KBM-7 (cell line): ENCODE results near the gene MYO1E.

ENCODE experiments used
- DNase-seq: peaks from one replicate; pipeline ENCODE4 v3.0.0-alpha.2; 2015
- in situ Hi-C: fragments of 300-500 bp; cut with MboI; formaldehyde crosslinking; loops from 2 replicates; pipeline ENCODE4 v1.14.3; 2020; ENCODE audit warnings: low sequenced_read_pairs, low pct_unique_long_range_greater_than_20kb, mixed read lengths

MYO1E gene

DNA sequence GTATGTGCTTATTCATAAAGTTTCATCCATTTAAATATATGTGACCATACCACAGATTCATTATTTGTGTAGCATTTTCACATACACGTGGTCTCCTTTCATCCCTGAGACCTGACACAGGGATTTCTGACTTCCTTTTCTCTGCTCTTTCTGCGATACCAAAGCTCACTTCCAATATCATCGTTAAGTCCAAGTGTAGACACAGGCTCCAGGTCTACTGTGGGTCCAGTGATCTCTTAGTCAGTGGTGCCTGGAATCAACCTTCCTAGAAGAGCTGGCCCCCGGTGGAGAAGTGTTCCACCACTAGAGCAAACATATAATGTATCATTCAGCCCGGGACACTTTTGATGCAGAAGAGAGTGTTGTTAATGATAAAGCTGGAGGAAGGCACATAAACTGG is 93.6 kb downstream of the MYO1E start:
- no peak for DNase-seq
- in situ Hi-C loops: no loop called here

DNA sequence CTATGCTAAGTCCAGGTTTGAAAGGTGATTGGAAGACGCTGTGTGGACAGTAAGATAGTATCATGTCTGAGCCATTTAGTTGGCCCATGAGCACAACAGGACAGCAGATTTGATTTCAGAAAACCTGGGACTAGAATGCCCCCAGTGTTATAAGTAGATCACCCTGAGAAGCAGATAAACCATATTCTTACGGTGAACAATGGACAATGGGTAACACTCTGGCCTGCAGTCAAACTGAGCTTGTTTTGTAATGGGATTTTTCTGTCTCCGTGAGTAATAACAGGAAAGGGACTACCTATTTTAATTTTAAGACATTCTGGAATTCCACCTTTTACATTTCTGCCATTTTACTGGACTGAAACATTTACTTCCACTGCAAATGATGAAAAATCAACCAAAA is 94.6 kb downstream of the MYO1E start:
- in situ Hi-C loops: no loop called here
- no peak for DNase-seq

DNA sequence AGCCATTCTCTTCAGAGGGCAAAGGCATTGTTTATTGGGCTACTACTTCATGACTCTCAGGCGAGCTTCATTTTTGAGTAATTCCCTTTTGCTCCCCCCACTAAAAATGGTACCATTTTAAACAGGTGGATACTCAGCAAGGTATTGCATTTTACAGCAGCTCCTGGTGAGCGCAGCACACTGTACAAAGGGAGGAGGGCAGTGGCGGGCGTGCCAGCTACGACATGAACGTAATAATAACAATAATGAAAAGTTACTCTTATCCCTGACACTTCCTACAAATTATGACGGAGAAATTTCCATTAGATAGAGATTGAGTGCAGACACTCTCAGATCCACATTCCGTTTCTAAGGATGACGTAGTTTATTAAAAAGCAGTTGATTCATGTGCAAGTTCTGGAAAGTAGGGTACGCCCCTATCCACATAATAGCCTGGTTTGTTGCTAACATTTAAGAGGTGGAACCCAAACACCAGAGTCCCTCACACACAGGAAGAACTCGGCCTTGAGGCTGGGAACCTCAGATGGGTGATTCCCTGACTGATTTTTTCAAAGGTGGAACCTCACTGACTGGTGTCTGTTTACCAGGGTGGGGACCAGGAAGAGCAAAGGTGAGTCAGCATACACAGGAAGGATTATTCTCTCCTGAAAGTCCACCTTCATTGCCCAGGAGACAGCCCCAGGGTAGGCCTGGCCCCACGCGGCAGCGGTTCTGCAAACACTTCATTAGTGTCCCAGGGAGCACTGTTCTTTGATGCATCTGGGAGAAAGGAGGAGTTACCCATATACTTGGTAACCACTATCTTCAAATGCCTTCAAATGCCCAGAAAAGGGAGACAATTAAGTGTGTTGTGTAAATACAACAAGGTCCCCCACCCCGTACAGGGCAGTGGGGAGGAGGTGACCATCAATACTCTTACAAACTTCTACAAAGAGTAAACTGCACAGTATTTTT is 96.2 kb downstream of the MYO1E start:
- no peak for DNase-seq
- in situ Hi-C loops: no loop called here

DNA sequence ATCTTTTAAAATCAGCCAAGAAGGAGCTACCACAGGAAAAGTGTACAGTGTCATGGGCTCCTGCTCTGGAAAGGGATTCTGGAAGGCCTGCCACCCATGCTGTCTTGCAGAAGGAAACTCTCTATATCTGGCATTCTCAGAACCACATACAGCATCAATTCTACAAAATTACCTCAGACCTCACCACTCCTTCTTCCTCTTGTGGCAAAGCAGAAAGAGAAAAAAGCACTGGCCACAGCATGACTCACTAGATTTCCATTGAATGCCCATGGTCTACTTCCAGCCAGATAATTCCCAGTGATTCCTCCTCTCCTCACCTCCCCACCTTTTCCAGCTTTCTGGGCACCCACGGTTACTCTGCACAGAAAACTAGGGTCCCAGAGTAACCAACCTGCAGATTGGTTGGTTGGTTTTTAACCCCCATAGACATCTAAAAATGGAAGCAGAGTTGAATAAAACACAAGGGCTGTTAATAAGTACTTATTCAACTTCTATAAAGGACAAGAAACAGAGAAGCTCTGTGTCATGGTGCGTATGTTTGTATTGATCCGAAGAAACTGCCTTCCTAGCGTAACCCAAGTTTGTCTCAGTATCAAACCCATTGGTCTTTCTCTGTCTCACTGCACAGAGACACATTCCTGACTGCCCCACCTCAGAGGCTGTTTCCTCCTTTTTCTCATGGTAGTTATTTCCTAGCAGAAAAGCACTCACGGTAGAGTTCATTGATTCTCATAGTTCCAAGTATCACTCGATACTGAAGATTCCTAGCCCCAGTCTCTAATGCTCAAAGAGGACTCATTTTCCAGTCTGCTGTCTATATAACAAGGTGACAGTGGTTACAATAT is 98.3 kb downstream of the MYO1E start:
- peak; percentile 18 for DNase-seq
- in situ Hi-C loops: no loop called here

DNA sequence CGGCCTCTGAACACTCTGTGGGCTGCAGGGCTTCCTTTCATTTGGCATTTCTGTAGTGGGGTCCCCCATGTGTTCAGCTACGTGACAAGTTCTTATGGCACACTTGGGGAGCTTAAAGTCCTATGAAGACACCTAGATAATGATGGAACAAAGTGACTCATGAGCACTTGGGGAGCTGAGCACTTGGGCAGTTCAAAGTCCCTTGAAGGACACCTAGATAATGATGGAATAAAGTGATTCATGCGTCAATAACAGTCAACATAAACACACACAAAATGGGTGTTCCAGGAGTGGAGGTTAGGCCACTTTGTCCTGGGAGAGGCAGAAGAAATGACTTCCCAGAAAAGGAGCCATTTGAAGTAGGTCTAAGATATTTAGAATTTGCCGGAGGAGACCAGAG is 99.4 kb downstream of the MYO1E start:
- in situ Hi-C loops: no loop called here
- no peak for DNase-seq

DNA sequence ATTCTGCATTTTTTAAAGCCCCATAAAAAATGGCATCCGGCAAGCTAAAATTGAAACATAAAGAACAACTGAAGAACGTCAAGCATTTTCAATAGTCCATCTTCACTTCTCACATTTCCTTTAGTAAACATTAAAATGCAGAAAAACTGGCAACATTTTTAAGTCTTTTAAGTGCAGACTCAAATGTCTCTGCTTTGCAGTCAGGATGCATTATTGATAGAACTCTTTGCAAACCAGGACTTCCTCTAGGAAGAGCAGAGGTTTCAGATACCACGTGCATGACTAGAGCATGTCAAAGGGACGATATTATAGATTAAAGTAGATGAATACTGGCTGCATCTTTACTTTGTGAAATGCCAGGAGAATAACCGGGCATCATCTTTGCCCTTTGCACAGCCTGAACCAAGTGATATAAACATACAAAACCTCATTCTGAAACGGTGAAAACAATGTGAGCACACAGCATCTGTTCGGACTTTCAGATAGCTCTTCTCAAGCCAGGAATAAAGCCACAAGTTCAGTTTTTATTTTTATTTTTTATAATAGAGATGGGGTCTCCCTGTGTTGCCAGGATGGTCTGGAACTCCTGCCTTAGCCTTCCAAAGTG is 101.0 kb downstream of the MYO1E start:
- no peak for DNase-seq
- in situ Hi-C loops: no loop called here

DNA sequence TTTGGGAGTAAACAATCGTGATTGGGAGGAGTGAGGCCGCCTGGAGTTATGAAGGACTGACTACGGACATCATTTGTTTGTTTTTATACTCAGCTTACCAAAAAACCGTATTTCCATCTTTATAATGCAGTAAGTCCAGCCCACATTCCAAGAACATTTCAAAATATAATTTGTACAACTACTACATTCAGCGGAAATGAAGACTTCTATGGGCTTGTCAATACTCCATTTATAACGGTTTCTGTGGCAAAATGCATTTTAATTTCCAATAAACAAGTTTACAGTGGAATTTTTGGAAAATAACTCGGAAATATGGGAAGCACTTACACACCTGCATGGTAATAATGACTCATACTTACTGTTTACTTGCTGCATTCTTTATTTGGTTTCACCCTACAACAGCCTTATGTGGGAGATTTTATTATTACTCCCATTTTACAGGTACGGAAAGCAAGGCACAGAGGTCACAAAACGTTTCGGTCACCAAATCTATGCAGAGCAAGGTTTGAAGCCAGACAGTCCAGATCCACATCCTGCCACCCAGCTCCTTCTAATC is 103.7 kb downstream of the MYO1E start:
- no peak for DNase-seq
- in situ Hi-C loops: no loop called here

DNA sequence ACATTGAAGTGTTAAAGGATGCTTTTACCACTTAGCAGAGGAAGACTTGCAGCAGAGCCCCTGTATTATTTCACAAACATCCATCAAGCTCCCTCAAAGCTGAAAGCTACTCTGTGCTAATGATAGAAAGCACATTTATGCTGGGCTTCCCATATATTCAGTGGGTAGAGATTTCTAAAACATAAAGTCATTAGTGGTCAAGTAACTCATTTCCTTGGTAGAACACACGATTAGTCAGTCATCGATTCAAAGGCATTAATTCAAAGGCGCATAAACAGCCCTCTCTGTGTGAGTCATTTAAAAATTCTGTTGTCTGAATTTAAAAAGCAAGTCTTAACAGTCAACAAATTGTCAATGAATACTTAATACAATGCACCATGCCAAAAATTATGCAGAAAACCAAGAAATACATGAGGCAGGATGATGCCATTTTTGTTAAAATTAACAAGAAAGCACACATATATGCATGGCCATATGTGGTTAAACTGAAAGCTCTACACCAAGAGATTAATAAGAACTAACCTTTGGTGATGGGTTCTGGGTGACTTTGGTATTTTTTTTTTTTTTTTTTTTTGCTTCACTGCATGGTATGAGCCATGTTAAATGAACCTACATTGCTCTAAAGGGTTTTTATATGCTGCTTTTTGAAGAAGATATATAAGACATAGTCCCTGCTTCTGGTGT is 104.4 kb downstream of the MYO1E start:
- no peak for DNase-seq
- in situ Hi-C loops: no loop called here

DNA sequence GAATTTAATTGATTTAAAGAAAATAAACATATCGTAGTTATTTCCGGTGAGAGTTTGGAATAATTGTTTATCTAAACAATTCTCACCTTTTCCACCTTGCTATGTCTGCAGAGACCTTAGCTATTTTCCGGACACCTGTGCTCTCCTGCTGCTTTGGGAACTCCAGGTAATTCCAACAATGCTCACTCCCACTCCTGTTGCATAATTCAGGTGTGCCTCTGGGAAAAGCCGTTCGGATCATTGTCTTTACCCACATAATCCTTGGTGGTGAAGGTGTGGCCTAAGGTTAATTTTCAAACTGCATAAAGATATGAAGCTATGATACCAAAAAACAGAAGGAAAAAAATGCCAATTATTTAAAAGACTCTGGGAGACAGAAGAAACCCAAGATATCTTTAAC is 106.6 kb downstream of the MYO1E start:
- in situ Hi-C loops: no loop called here
- DNase-seq: no peak

DNA sequence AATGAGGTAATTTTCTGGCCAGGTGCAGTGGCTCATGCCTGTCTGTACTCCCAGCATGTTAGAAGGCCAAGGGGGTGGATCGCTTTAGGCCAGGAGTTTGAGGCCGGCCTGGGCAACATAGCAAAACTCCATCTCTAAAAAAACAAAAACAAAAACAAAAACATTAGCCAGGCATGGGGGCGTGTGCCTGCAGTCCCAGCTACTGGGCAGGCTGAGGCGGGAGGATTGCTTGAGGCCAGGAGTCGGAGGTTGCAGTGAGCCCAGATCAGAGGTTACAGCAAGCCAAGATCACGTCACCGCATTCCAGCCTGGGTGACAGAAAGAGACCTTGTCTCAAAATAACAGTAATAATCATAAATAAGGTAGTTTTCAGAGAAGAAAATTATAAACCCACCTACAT is 110.4 kb downstream of the MYO1E start:
- in situ Hi-C loops: no loop called here
- no peak for DNase-seq

DNA sequence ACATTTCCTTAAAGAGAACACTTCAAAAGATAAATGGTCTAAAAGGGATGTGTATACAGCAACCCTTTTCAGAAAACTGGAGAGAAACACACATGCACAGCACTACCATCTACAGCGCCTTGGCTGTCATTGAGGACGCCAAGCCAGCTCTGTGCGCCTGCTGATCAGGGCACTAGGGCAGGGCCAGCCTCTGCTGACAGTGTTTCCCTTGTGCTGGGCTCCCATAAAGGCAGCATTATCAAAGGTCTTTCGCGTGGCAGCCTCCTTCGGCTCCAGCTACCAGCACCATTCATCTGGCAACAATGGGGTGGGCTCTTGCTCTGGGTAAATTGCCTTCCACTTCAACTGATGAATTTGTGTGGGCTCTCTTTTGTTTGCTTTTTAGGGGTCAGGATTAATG is 112.6 kb downstream of the MYO1E start:
- in situ Hi-C loops: no loop called here
- no peak for DNase-seq

DNA sequence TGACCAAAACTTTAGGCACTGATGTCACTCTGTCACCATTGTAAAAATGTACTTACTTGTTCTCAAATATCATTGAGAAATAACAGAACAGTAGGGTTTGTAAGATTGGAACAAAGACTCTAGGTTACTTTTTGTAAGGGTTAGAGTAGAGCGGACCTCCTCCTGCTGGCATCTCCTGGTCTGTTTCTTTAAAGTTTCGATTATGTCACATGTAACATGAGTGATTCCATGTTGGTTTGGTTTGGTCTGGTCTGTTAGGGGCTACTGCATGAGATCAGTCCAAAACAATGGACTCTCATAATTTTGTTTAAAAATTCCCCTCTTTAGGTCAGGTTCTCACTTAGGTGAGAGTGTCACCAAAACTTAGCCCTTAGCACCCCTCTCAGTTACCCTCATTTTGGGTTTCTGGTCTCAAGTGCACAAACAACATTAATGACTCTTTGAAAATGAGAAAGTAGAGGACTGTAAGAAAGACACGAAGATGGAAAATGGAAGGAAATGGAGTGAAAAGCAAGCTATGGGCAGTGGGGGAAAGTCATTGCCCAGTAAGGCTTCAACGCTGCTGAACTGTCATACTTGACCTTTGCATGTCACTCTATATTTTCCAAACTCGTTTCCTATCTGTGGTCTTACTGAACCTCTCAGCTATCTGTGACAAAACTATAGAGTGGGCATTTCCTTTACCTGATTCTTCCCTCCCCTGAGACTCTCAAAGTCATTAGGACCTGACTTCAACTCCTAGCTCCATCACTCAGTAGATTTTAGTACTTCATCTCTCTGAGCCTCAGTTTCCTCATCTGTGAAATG is 113.3 kb downstream of the MYO1E start:
- in situ Hi-C loops: no loop called here
- no peak for DNase-seq

DNA sequence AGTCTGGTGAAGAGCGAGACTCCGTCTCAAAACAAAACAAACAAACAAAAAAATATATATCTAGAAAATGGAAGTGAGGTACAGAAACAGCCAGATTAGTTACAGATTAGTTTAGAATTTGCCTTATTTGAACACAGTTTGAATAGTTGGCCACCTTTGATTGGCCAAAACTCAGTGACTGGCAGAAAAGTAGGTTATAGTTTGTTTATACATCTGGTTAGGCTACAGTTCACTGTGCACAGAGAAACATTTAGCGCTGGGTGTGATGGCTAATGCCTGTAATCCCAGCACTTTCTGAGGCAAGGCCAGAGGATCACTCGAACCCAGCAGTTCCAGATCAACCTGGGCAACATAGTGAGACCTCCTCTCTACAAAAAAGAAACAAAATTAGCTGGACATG is 114.4 kb downstream of the MYO1E start:
- in situ Hi-C loops: no loop called here
- no peak for DNase-seq

DNA sequence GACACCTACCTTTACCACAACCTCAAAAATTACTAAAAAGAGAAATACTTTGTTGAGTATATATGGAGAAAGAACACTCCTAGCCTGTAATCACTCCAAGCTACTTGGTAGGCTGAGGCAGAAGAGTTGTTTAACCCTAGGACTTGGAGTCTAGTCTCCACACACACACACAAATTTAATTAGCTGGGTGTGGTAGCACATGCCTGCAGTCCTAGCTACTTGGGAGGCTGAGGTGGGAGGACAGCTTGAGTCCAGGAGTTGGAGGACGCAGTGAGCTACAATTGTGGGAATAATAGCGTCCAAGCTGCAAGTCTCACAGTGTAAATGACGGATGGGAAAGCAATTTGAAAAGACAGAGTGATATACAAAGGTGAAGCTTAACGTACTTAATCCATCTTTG is 115.5 kb downstream of the MYO1E start:
- DNase-seq: no peak
- in situ Hi-C loops: no loop called here

DNA sequence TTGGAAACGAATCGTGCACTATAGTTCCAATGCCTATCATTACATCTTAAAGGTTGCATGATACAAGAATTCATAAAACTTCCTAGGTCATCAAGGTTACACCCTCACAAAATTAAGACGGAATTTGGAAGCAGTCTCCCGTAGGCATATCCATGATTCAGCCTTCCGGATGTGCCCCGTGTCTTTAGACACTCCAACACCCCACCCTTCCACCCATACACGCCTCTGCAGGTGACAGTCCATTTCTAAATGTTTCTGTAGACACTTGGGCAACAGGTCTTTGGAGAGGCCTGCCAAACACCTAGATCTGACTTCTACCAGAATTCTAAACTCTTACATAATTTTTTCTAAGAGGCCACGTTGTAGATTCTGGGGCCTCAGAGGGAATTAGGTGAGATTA is 116.2 kb downstream of the MYO1E start:
- in situ Hi-C loops: no loop called here
- no peak for DNase-seq

DNA sequence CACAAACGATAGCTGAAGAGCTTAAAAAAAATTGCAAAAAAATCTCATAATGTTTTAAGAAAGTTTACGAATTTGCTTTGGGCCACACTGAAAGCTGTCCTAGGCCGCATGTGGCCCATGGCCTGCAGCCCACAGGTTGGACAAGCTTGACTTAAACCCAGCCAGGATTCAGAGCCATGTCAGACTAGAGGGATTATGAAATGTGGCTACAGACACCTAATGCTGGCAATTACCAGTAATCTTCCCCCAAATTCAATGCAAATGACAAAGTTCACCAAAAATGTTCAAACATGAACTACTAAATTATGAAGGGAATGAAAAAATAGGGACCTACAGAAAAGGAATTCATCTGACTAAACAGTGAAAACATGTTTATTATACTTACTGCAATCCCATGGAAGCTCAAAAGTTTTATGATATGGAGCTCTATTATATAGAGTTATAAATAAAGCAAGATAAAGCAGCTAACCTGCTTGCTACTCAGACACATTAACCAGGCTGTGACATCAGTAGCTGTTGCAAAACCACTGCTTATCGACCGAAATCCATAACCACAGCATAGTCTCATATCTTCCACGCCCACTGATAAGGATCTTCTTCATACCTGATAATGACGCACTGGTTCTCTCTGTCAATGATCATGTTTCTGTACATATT is 116.9 kb downstream of the MYO1E start:
- in situ Hi-C loops: no loop called here

DNA sequence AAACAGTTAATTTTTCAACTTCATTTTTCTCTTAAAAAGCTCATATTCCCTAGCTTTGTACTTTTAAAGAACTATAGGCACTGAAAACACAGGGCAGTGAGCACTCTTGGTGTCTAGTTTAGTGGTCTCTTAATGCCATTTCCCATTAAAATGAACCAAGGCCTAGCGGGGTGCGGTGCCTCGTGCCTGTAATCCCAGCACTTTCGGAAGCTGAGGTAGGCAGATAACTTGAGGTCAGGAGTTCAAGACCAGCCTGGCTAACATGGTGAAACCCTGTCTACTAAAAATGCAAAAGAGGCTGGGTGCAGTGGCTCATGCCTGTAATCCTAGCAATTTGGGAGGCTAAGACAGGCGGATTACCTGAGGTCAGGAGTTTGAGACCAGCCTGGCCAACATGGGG is 120.5 kb downstream of the MYO1E start:
- in situ Hi-C loops: no loop called here
- no peak for DNase-seq

More for the DNA sequence above, 116.9 kb downstream of the MYO1E start:
- DNase-seq: no peak
